Activated CD4-positive, alpha-beta T cell treated with anti-CD3 and anti-CD28 coated beads for 24 hours (primary cell): ENCODE results near the gene RHEBL1.

Experiments used
- DNase-seq, 2 donors: peaks; one replicate each; pipeline ENCODE4 v3.0.0-alpha.2; 2020; ENCODE audit warnings: low read depth in 2 of 2

The RHEBL1 gene

GRCh38 chr12:49019443-49020324, 50.1 kb downstream of the RHEBL1 start:
- DNase-seq, result peak in 1 of 2 donors; percentile 22

- DNase-seq, result no peak
Observed at GRCh38 chr12:49019120-49019430, 50.7 kb downstream of the RHEBL1 start.

- peak; percentile 88 for DNase-seq
Observed at GRCh38 chr12:49018261-49019119, 51.3 kb downstream of the RHEBL1 start, which contains the start of gene PRKAG1. Gene PRKAG1, minus strand, starts transcription at chr12:49018776. Its CDS starts 36 bp downstream, at chr12:49018740.

GRCh38 chr12:49017891-49018260, 51.9 kb downstream of the RHEBL1 start:
- peak; percentile 13 to 25 for DNase-seq

GRCh38 chr12:49015196-49015595, 54.6 kb downstream of the RHEBL1 start:
- no peak for DNase-seq
